GM12878 (cell line): ENCODE measurements around the gene ZNG1B. TPM values are rescaled to one million over a fixed set of nuclear protein-coding genes. Genes with fewer than 3 reads are reported as not detected.
"Not testable (repeated sequence)": the region's sequence is repeated elsewhere in the genome, so short reads cannot be mapped to it uniquely, and the experiment has no call there.

ENCODE experiments used
- ATAC-seq: fragments of 200-7000 bp; cut with Tn5 transposase; 3 replicates; pipeline ENCODE4 v1.9.1; 2020; ENCODE audit warnings: mild to moderate bottlenecking, moderate library complexity
- BruUV-seq: library from RNA; stranded (reverse); fragments of 400-500 nt; replicated peaks from 2 replicates; lab custom pipeline; 2021; lab: Mats Ljungman, UMichigan
- CTCF ChIA-PET: fragments of 300-600 bp; sonication (Branson Sonifier 250); formaldehyde crosslinking; extraction: SDS; loops from one replicate; lab custom pipeline; 2021; ENCODE audit warnings: inconsistent platforms; lab: Yijun Ruan, JAX
- POLR2A ChIA-PET: fragments of 350-600 bp; formaldehyde crosslinking; extraction: SDS; loops from one replicate; lab custom pipeline; 2021; ENCODE audit warnings: inconsistent platforms; lab: Charles Lee
- RAD21 ChIA-PET: fragments of 300-600 bp; sonication (Branson Sonifier 250); formaldehyde crosslinking; loops from one replicate; lab custom pipeline; 2023; ENCODE audit warnings: antibody characterized with exemption; ENCODE audit not compliant: unreplicated experiment; lab: Charles Lee
- SMC1A ChIA-PET: fragments of 300-600 bp; sonication (Branson Sonifier 250); formaldehyde crosslinking; loops from one replicate; lab custom pipeline; 2023; ENCODE audit not compliant: unreplicated experiment, uncharacterized antibody; lab: Charles Lee
- DNase-seq: peaks from one replicate; pipeline ENCODE4 v3.0.0-alpha.2; 2011; ENCODE audit warnings: low read depth, low spot score
- FAIRE-seq: peaks from 3 replicates; lab custom pipeline; 2011; peaks lifted over from hg19 to GRCh38; lab: Jason Lieb, UNC
- H2AFZ ChIP-seq: 2 replicates; pipeline ENCODE4 v1.6.0; 2011; ENCODE audit warnings: low read depth, low read length, control low read depth; ENCODE audit not compliant: control insufficient read depth
- H3K27ac ChIP-seq: 2 replicates; pipeline ENCODE4 v1.5.1; 2011; ENCODE audit warnings: control low read depth; ENCODE audit not compliant: control insufficient read depth, insufficient read depth
- H3K27me3 ChIP-seq, 2 experiments: replicated peaks in 1 of 2; 2 replicates each; pipeline versions ENCODE4 v1.6.0 to v1.6.1; 2011; ENCODE audit warnings: low read length in 1 of 2; ENCODE audit not compliant: control insufficient read depth in 2 of 2, insufficient read depth in 2 of 2
- H3K36me3 ChIP-seq, 2 experiments: 2 replicates each; pipeline ENCODE4 v1.5.1; 2011; ENCODE audit warnings: low read length in 1 of 2; ENCODE audit not compliant: control insufficient read depth in 2 of 2, insufficient read depth in 2 of 2
- H3K4me1 ChIP-seq: 2 replicates; pipeline ENCODE4 v1.6.1; 2011; ENCODE audit warnings: mild to moderate bottlenecking, low read length, moderate library complexity, mixed read lengths; ENCODE audit not compliant: control insufficient read depth, insufficient read depth
- H3K4me2 ChIP-seq: 2 replicates; pipeline ENCODE4 v1.6.0; 2011; ENCODE audit warnings: control low read depth; ENCODE audit not compliant: control insufficient read depth, insufficient read depth
- H3K4me3 ChIP-seq: fragments of 200-600 bp; sonication (generic); 2 replicates; pipeline ENCODE4 v1.5.1; 2016
- H3K79me2 ChIP-seq: 2 replicates; pipeline ENCODE4 v1.6.0; 2011; ENCODE audit warnings: low read length; ENCODE audit not compliant: control insufficient read depth, insufficient read depth
- H3K9ac ChIP-seq: 2 replicates; pipeline ENCODE4 v1.8.0; 2011; ENCODE audit warnings: low read length, control low read depth, mixed read lengths; ENCODE audit not compliant: control insufficient read depth, insufficient read depth
- H3K9me3 ChIP-seq: replicated peaks from 3 replicates; pipeline ENCODE4 v1.5.1; 2011; ENCODE audit warnings: mild to moderate bottlenecking, low read length; ENCODE audit not compliant: control insufficient read depth, insufficient read depth
- H4K20me1 ChIP-seq: 2 replicates; pipeline ENCODE4 v1.6.0; 2011; ENCODE audit not compliant: control insufficient read depth, insufficient read depth
- WGBS: methylation state at CpG from one replicate; pipeline ENCODE4 v1.1.6; 2016; ENCODE audit warnings: low lambda C conversion rate; ENCODE audit not compliant: insufficient replicate concordance, insufficient coverage; ENCODE audit errors: missing lambda C conversion rate; 5-methylcytosine and 5-hydroxymethylcytosine counted together
- in situ Hi-C: fragments of 300-500 bp; cut with MboI; formaldehyde crosslinking; loops from 9 replicates; pipeline ENCODE4 v1.14.3; 2018; ENCODE audit warnings: mixed read lengths
- intact Hi-C: fragments of 100-400 bp; cut with micrococcal nuclease; formaldehyde crosslinking; loops from one replicate; pipeline ENCODE4 v1.14.2; 2022; ENCODE audit not compliant: unreplicated experiment
- polyA plus RNA-seq, 11 experiments: library from polyadenylated mRNA; depleted of rRNA in 4 of 11; unstranded in 6 of 11; stranded (reverse) in 5 of 11; fragments of >200 nt; fragmentation: Nextera tagmentation in 4 of 11; fragmentation: Illumina TruSeq in 1 of 11; extraction: Ambion mirVana in 4 of 11; extraction: Trizol in 1 of 11; gene quantifications; 1 replicate in 1 of 11; 2 replicates in 10 of 11; pipeline versions ENCODE4 v1.2.1 to v1.2.3, GENCODE V29; 2011 to 2016; ENCODE audit warnings: inconsistent platforms in 2 of 11, missing spikeins in 2 of 11, low read depth in 1 of 11
- total RNA-seq, 4 experiments: library from RNA; depleted of rRNA in 3 of 4; stranded (reverse); fragments of >200 nt in 3 of 4; fragmentation: Illumina TruSeq in 1 of 4; extraction: Trizol in 1 of 4; gene quantifications; 2 replicates each; pipeline versions ENCODE4 v1.2.1 to v1.2.3, GENCODE V29; 2013 to 2021

ZNG1B gene
- total and polyA plus RNA-seq, 10 of the 15 experiments (the other 5 are each of a cell fraction or from before 2014, with no cell fraction given): 42.9 to 140 (median 61.4) TPM

GRCh38 chr2:113521492-113521891, 84.0 kb downstream of the ZNG1B start:
- BruUV-seq, H4K20me1 ChIP-seq, RAD21 ChIA-PET, H3K79me2 ChIP-seq, intact Hi-C loops, CTCF ChIA-PET, H3K4me2 ChIP-seq, SMC1A ChIA-PET, FAIRE-seq, in situ Hi-C loops, H3K4me3 ChIP-seq, H3K36me3 ChIP-seq, DNase-seq, ATAC-seq, H3K4me1 ChIP-seq, H3K27ac ChIP-seq, POLR2A ChIA-PET, H2AFZ ChIP-seq, H3K27me3 ChIP-seq, H3K9me3 ChIP-seq, H3K9ac ChIP-seq: not testable (repeated sequence)
- WGBS: 56% methylated on average over 5 of the region's 5 CpGs

- CTCF ChIA-PET, H3K36me3 ChIP-seq, H3K9ac ChIP-seq, BruUV-seq, SMC1A ChIA-PET, RAD21 ChIA-PET, ATAC-seq, FAIRE-seq, intact Hi-C loops, H3K27ac ChIP-seq, H4K20me1 ChIP-seq, H3K9me3 ChIP-seq, H3K4me3 ChIP-seq, in situ Hi-C loops, H3K79me2 ChIP-seq, H3K4me1 ChIP-seq, POLR2A ChIA-PET, H3K4me2 ChIP-seq, DNase-seq, H2AFZ ChIP-seq, H3K27me3 ChIP-seq: not testable (repeated sequence)
- WGBS: 50% methylated on average over 1 of the region's 1 CpG
These were observed 87.5 kb downstream of the ZNG1B start for GRCh38 chr2:113524986-113525385.

- SMC1A ChIA-PET, H3K9ac ChIP-seq, BruUV-seq, H4K20me1 ChIP-seq, POLR2A ChIA-PET, H3K79me2 ChIP-seq, H2AFZ ChIP-seq, DNase-seq, CTCF ChIA-PET, intact Hi-C loops, H3K9me3 ChIP-seq, in situ Hi-C loops, H3K27ac ChIP-seq, RAD21 ChIA-PET, H3K4me2 ChIP-seq, H3K27me3 ChIP-seq, H3K36me3 ChIP-seq, FAIRE-seq, H3K4me1 ChIP-seq, H3K4me3 ChIP-seq: not testable (repeated sequence)
- peak; percentile 97 for ATAC-seq
- WGBS: 0% methylated on average over 3 of the region's 12 CpGs
These were observed 90.0 kb downstream of the ZNG1B start for GRCh38 chr2:113527350-113528045.

- H3K36me3 ChIP-seq, H3K9me3 ChIP-seq, DNase-seq, H3K27me3 ChIP-seq, H3K27ac ChIP-seq, POLR2A ChIA-PET, H3K9ac ChIP-seq, H4K20me1 ChIP-seq, H3K4me2 ChIP-seq, H3K79me2 ChIP-seq, in situ Hi-C loops, intact Hi-C loops, BruUV-seq, ATAC-seq, CTCF ChIA-PET, FAIRE-seq, H3K4me1 ChIP-seq, SMC1A ChIA-PET, H3K4me3 ChIP-seq, RAD21 ChIA-PET, H2AFZ ChIP-seq: not testable (repeated sequence)
- 38% methylated on average over 4 of the region's 5 CpGs for WGBS
These were observed 90.6 kb downstream of the ZNG1B start for GRCh38 chr2:113528126-113528525.
